Ovary (tissue), 9 donors: ENCODE measurements around the gene MUSK. TPM values are rescaled to one million over a fixed set of nuclear protein-coding genes. Genes with fewer than 3 reads are reported as not detected.
"Not testable (repeated sequence)": the region's sequence is repeated elsewhere in the genome, so short reads cannot be mapped to it uniquely, and the experiment has no call there.

Experiments
- DNase-seq, 5 donors: peaks; one replicate each; pipeline ENCODE4 v3.0.0-alpha.2; 2019 to 2020
- H3K27ac ChIP-seq, 2 donors: fragments of 200-600 bp; one replicate each; pipeline versions ENCODE4 v1.5.1 to v1.8.0; 2019 to 2022
- H3K27me3 ChIP-seq: fragments of 200-600 bp; one replicate; pipeline ENCODE4 v1.8.0; 2022
- H3K36me3 ChIP-seq: fragments of 200-600 bp; sonication (generic); one replicate; pipeline ENCODE4 v1.5.1; 2019
- H3K4me1 ChIP-seq: one replicate; pipeline ENCODE4 v1.8.1; 2013; ENCODE audit warnings: mild to moderate bottlenecking, moderate library complexity; ENCODE audit not compliant: insufficient read depth
- H3K4me3 ChIP-seq: fragments of 200-600 bp; sonication (generic); one replicate; pipeline ENCODE4 v1.5.1; 2017
- H3K9me3 ChIP-seq, 2 donors: fragments of 200-600 bp in 1 of 2; sonication (generic) in 1 of 2; one replicate each; pipeline versions ENCODE4 v1.5.1 to v1.8.1; 2013 to 2019; ENCODE audit warnings: mild to moderate bottlenecking in 1 of 2, moderate library complexity in 1 of 2
- CTCF ChIP-seq, 3 donors: fragments of 450-650 bp in 2 of 3; fragments of 200-600 bp in 1 of 3; IDR thresholded peaks; one replicate each; pipeline versions ENCODE4 v1.5.1 to v1.8.0; 2016 to 2022; ENCODE audit warnings: antibody characterized with exemption in 3 of 3, mild to moderate bottlenecking in 1 of 3
- EP300 ChIP-seq: sonication (generic); formaldehyde crosslinking; IDR thresholded peaks from one replicate; pipeline ENCODE4 v1.6.1; 2017; ENCODE audit warnings: antibody characterized with exemption
- POLR2A ChIP-seq: fragments of 450-650 bp; IDR thresholded peaks from one replicate; pipeline ENCODE4 v1.6.1; 2017; ENCODE audit warnings: antibody characterized with exemption, mild to moderate bottlenecking, moderate library complexity
- WGBS, 3 donors: extraction: QIAGEN DNeasy Blood & Tissue Kit in 1 of 3; methylation state at CpG; one replicate each; pipeline versions ENCODE4 v1.1.5 to v1.1.7; 2013 to 2017; 5-methylcytosine and 5-hydroxymethylcytosine counted together
- intact Hi-C, 4 donors: fragments of 100-400 bp; cut with DNase I; formaldehyde crosslinking; loops; one replicate each; pipeline versions ENCODE4 v1.11.0 to v1.15.1; 2022 to 2023
- polyA plus RNA-seq, 2 donors: library from polyadenylated mRNA; stranded (reverse); fragments of 200-250 nt in 1 of 2; fragments of 350-450 nt in 1 of 2; fragmentation: Illumina TruSeq in 1 of 2; extraction: RNeasy Lipid Tissue Mini Kit (QIAGEN cat#74804) in 1 of 2; gene quantifications; one replicate each; pipeline ENCODE4 v1.2.3, GENCODE V29; 2013 to 2014
- total RNA-seq, 7 donors: library from RNA; depleted of rRNA in 2 of 7; stranded (reverse); fragments of >200 nt in 2 of 7; fragmentation: NEBNext Ultra II Directional in 3 of 7; extraction: Animal tissue kit (Norgen Biotek cat#: 25700) in 3 of 7; gene quantifications; one replicate each; pipeline versions ENCODE4 v1.1.0 to v1.2.4, GENCODE V29; 2016 to 2023
- donor health status: DM: no; HTN: no; CAD: no; lungs with moderate emphysema.
- donor health status: DM: no; HTN: no; CAD: no.
- donor health status: Bipolar disorder and iron deficiency.
- donor health status: DM: yes; HTN: yes; CAD: no.
- donor health status: DM: no; HTN: no; CAD: no.
- donor health status: DM: yes; HTN: yes; CAD: no.

The MUSK gene
- total and polyA plus RNA-seq, 9 donors: 0.10 to 0.91 (median 0.17) TPM; not detected in 1

DNA sequence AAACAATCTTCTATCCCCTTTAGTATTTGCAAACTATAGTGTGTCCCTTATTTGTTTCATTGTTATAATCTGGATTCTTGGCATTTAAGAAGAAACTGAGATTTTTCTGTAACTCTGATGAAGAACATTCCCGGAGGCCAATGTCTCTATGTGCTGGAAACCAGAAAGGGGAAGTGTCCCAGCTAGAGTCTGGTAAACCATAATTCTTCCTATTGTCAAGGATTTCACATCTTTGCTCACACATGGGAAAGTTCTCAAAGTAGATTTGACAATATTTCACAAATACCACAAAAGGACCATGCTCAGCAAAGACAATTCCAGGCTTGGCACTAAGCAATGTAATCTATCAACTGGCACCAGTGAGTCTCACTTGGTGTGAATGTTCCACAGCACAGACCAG lies 146.8 kb downstream of the MUSK start:
- intact Hi-C loops: no loop called here
- no peak for TF ChIP-seq EP300
- TF ChIP-seq POLR2A: no peak
- no peak for TF ChIP-seq CTCF (IDR thresholded peaks at IDR 0.05)
- WGBS, 3 donors: 80 to 93% (median 88%) methylated on average over 1 of the region's 1 CpG

DNA sequence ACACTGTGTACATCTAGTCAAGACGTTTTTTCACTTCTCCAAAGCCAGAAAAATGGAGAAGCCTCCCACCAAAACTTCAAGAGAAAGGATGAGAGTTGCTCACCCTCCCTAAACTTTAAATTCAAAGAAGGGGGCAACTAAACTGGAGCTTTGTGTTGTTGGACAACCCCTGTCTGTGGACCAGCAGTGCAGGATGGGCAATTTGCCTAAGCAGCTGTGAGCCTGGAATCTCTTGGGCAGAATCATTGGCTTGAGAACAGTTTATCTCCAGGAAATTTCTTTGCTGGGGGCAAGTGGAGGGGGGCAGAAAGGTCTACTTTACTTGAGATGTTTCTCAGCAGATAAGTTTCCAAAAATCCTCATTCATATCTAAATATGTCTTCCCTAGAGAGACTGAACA lies 151.8 kb downstream of the MUSK start:
- DNase-seq: no peak
- H3K27ac ChIP-seq: no peak overlapping the region
- H3K36me3 ChIP-seq: no peaks in the 10 kb centered on the region
- H3K4me1 ChIP-seq: no peaks in the 10 kb centered on the region
- TF ChIP-seq EP300 (no peak), CTCF (IDR thresholded peaks at IDR 0.05) (no peak), POLR2A (no peak)
- intact Hi-C loops: no loop called here
- H3K27me3 ChIP-seq: no peaks in the 10 kb centered on the region
- H3K4me3 ChIP-seq: no peak overlapping the region
- no peaks in the 10 kb centered on the region for H3K9me3 ChIP-seq
- 45 to 59% (median 47%) methylated on average over 1 of the region's 1 CpG for WGBS, 3 donors

More for the DNA sequence above, 146.8 kb downstream of the MUSK start:
- no peaks in the 10 kb centered on the region for H3K27me3 ChIP-seq
- no peak overlapping the region for H3K27ac ChIP-seq
- no peaks in the 10 kb centered on the region for H3K4me1 ChIP-seq
- H3K4me3 ChIP-seq: no peak overlapping the region
- no peak for DNase-seq
- H3K36me3 ChIP-seq: no peaks in the 10 kb centered on the region
- no peaks in the 10 kb centered on the region for H3K9me3 ChIP-seq

DNA sequence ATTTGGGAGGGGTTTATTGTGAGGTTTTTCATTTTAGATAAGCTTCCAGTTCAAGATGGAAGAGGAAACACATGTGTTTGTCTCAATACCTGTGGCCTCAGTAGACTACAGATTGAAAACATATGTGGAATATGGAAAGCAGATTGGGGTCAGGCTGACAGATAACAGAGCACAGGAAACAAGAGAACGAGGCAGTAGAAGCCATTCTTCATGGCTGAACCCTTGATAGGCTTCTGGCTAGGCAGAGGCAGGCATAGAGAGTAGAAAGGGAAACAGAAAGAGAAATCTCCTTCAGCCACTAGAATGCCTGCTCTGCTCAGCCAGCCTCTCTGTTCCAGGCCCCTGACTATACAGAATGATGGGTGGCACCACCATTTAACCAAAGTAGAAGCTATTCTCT lies 152.5 kb downstream of the MUSK start:
- Histone ChIP-seq H3K4me3 (no peak overlapping the region), H3K9me3 (no peaks in the 10 kb centered on the region), H3K4me1 (no peaks in the 10 kb centered on the region), H3K27ac (no peak overlapping the region), H3K36me3 (no peaks in the 10 kb centered on the region), H3K27me3 (no peaks in the 10 kb centered on the region)
- WGBS, 3 donors: 32 to 42% (median 34%) methylated on average over 1 of the region's 1 CpG
- no peak for TF ChIP-seq CTCF (IDR thresholded peaks at IDR 0.05)
- TF ChIP-seq POLR2A: no peak
- no peak for TF ChIP-seq EP300
- no peak for DNase-seq
- intact Hi-C loops: no loop called here

- H3K36me3 ChIP-seq, H3K27ac ChIP-seq, H3K9me3 ChIP-seq, intact Hi-C loops, H3K4me3 ChIP-seq, H3K4me1 ChIP-seq, DNase-seq, H3K27me3 ChIP-seq: not testable (repeated sequence)
Measured at GRCh38 chr9:110825129-110825528, 156.5 kb downstream of the MUSK start.

DNA sequence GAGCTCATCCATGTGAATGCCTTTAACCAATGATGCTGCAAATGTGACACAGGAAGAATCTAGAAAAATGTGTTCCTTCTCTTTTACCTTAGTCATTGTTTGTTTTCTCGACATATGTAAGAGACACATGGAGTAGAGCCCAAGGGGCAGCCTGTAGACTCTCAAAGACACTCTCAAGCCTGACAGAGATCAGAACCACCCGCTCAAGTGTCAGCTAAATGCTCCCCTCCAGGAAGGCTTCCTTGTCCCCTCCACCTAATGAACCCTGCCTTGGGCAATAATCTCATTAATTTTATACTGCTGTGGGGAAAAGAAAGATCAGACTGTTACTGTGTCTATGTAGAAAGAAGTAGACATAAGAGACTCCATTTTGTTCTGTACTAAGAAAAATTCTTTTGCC lies 157.4 kb downstream of the MUSK start:
- Histone ChIP-seq H3K4me3 (no peak overlapping the region), H3K9me3 (peaks cover 0 to 3% of the 10 kb centered on the region in 2 donors), H3K27ac (no peak overlapping the region), H3K36me3 (no peaks in the 10 kb centered on the region), H3K27me3 (no peaks in the 10 kb centered on the region), H3K4me1 (no peaks in the 10 kb centered on the region)
- no peak for DNase-seq
- no peak for TF ChIP-seq CTCF (IDR thresholded peaks at IDR 0.05)
- no peak for TF ChIP-seq EP300
- no peak for TF ChIP-seq POLR2A
- intact Hi-C loops: no loop called here
- WGBS, 3 donors: 90 to 93% (median 93%) methylated on average over 2 of the region's 2 CpGs

GRCh38 chr9:110826400-110826799 lies 157.8 kb downstream of the MUSK start:
- H3K9me3 ChIP-seq, H3K4me1 ChIP-seq, H3K4me3 ChIP-seq, DNase-seq, H3K27ac ChIP-seq, H3K27me3 ChIP-seq, intact Hi-C loops, H3K36me3 ChIP-seq: not testable (repeated sequence)
- WGBS, 3 donors: 79 to 80% (median 80%) methylated on average over 9 of the region's 9 CpGs
